Hematopoietic multipotent progenitor cell treated with erythropoietin and hydrocortisone succinate and interleukin-3 and kit ligand, for 4 days (in vitro differentiated cells): ENCODE data around the gene DNAJC7.
"Not testable (repeated sequence)": the region's sequence is repeated elsewhere in the genome, so short reads cannot be mapped to it uniquely, and the experiment has no call there.

Experiments used
- DNase-seq: peaks from one replicate; pipeline ENCODE4 v3.0.0-alpha.2; 2015

Gene DNAJC7

GRCh38 chr17:42039794-42040763, 22.8 kb upstream of the DNAJC7 start:
- peak; percentile 43 for DNase-seq

GRCh38 chr17:42038221-42038973, 21.2 kb upstream of the DNAJC7 start:
- DNase-seq: no peak

GRCh38 chr17:42034059-42034458, 16.8 kb upstream of the DNAJC7 start:
- no peak for DNase-seq

- no peak for DNase-seq
These were observed 14.3 kb upstream of the DNAJC7 start for GRCh38 chr17:42031584-42031983.

GRCh38 chr17:42028791-42029127, 11.5 kb upstream of the DNAJC7 start:
- no peak for DNase-seq

- peak; percentile 39 for DNase-seq
These were observed 10.9 kb upstream of the DNAJC7 start for GRCh38 chr17:42027961-42028790.

- no peak for DNase-seq
These were observed 10.3 kb upstream of the DNAJC7 start for GRCh38 chr17:42027590-42027889.

- DNase-seq: peak; percentile 83
These were observed 9.8 kb upstream of the DNAJC7 start for GRCh38 chr17:42026857-42027589.

- peak; percentile 63 for DNase-seq
These were observed 8.7 kb upstream of the DNAJC7 start for GRCh38 chr17:42025936-42026335.

GRCh38 chr17:42025191-42025579, 7.9 kb upstream of the DNAJC7 start:
- DNase-seq: no peak

GRCh38 chr17:42023524-42024349, 6.5 kb upstream of the DNAJC7 start:
- peak; percentile 43 for DNase-seq

GRCh38 chr17:42020845-42021244, 3.6 kb upstream of the DNAJC7 start:
- DNase-seq: not testable (repeated sequence)

- DNase-seq: peak; percentile 97
These were observed 2.5 kb upstream of the DNAJC7 start, which contains the start of gene NKIRAS2 for GRCh38 chr17:42019509-42020404. Gene NKIRAS2, plus strand, starts transcription at chr17:42020090. Its CDS starts 1,488 bp downstream, at chr17:42021578.

GRCh38 chr17:42018988-42019387, 1.7 kb upstream of the DNAJC7 start:
- DNase-seq: no peak

GRCh38 chr17:42018339-42018738, 1.1 kb upstream of the DNAJC7 start:
- peak; percentile 61 for DNase-seq

- DNase-seq: peak; percentile 69
These were observed 594 bp upstream of the DNAJC7 start for GRCh38 chr17:42017866-42018200.

- peak; percentile 55 for DNase-seq
These were observed 818 bp downstream of the DNAJC7 start for GRCh38 chr17:42016411-42016831.

GRCh38 chr17:42013740-42014139, 3.5 kb downstream of the DNAJC7 start:
- DNase-seq: not testable (repeated sequence)

GRCh38 chr17:42012363-42012762, 4.9 kb downstream of the DNAJC7 start:
- not testable (repeated sequence) for DNase-seq

- DNase-seq: peak; percentile 63
These were observed 6.2 kb downstream of the DNAJC7 start for GRCh38 chr17:42010898-42011516.
